Measurements from ENCODE around the gene COG3.

DNA sequence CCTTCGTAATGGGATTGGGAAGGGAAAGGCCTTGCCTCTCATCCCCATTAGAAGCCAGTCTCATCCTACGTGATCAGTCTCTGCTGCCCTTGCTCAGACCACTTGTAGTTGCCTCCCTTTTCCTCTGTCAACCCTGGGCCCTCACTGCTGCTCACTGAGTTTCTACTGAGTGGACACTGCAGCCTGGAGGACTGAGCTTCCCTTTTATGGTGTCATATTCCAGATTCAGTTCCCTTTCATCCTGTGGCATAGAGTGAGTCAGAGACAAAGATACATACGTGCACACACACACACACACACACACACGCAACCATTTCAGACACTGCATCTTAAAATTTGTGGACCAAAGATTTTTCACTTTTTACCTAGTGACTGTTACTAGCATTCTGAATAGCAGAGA is 56.6 kb downstream of the COG3 start:
- TF ChIP-seq CTCF (IDR thresholded peaks at IDR 0.05) (no peak), POLR2A (IDR thresholded peaks at IDR 0.05) (no peak)

Data from heart left ventricle (tissue), 13 donors.